SK-N-SH (cell line): Measurements from ENCODE around the gene MVD. TPM values are rescaled to one million over a fixed set of nuclear protein-coding genes. Genes with fewer than 3 reads are reported as not detected.

ENCODE experiments used
- CTCF ChIA-PET: fragments of 300-600, 350-600 bp; formaldehyde crosslinking; extraction: SDS; loops from one replicate; lab custom pipeline; 2021; lab: Yijun Ruan, JAX
- POLR2A ChIA-PET: fragments of 350-600 bp; sonication (Branson Sonifier 250); formaldehyde crosslinking; extraction: SDS; loops from one replicate; lab custom pipeline; 2020; ENCODE audit warnings: antibody characterized with exemption, inconsistent platforms; lab: Yijun Ruan, JAX
- DNase-seq: peaks from one replicate; pipeline ENCODE4 v3.0.0; 2012
- H2AFZ ChIP-seq: fragments of 200-600 bp; sonication (generic); 2 replicates; pipeline ENCODE4 v1.8.1; 2016; ENCODE audit warnings: antibody characterized with exemption, mild to moderate bottlenecking, low read depth
- H3F3A ChIP-seq: fragments of 200-600 bp; sonication (generic); replicated peaks from 2 replicates; pipeline ENCODE3; 2016; ENCODE audit warnings: antibody characterized with exemption, mild to moderate bottlenecking; ENCODE audit not compliant: insufficient read depth
- H3K27ac ChIP-seq, 2 experiments: fragments of 200-500 bp in 1 of 2; fragments of 200-600 bp in 1 of 2; sonication (Bioruptor generic) in 1 of 2; sonication (generic), shearing (Covaris generic) in 1 of 2; 2 replicates each; pipeline versions ENCODE4 v1.5.1 to v1.6.1; 2014 to 2016; ENCODE audit warnings: low read depth in 2 of 2, inconsistent platforms in 1 of 2, low read length in 1 of 2, mild to moderate bottlenecking in 1 of 2, mixed read lengths in 1 of 2
- H3K27me3 ChIP-seq: fragments of 200-600 bp; sonication (generic), shearing (Covaris generic); 2 replicates; pipeline ENCODE4 v1.6.1; 2016; ENCODE audit warnings: mixed run types; ENCODE audit not compliant: insufficient read depth
- H3K36me3 ChIP-seq, 2 experiments: fragments of 200-500 bp in 1 of 2; fragments of 200-600 bp in 1 of 2; sonication (Bioruptor generic) in 1 of 2; sonication (generic) in 1 of 2; replicated peaks in 1 of 2; 2 replicates each; pipeline versions ENCODE3 to v1.5.1; 2014 to 2016; ENCODE audit warnings: low read length in 1 of 2, mild to moderate bottlenecking in 1 of 2; ENCODE audit not compliant: insufficient read depth in 2 of 2, control insufficient read depth in 1 of 2
- H3K4me1 ChIP-seq, 2 experiments: fragments of 200-500 bp in 1 of 2; fragments of 200-600 bp in 1 of 2; sonication (Bioruptor generic) in 1 of 2; sonication (generic), shearing (Covaris generic) in 1 of 2; 2 replicates each; pipeline versions ENCODE4 v1.5.1 to v1.6.1; 2014 to 2016; ENCODE audit warnings: low read depth in 1 of 2, low read length in 1 of 2, mixed run types in 1 of 2; ENCODE audit not compliant: insufficient read depth in 2 of 2, control insufficient read depth in 1 of 2
- H3K4me2 ChIP-seq: fragments of 200-600 bp; sonication (generic), shearing (Covaris generic); 2 replicates; pipeline ENCODE4 v1.6.1; 2017; ENCODE audit warnings: mixed run types
- H3K4me3 ChIP-seq, 2 experiments: fragments of 200-500 bp in 1 of 2; fragments of 200-600 bp in 1 of 2; sonication (Bioruptor generic) in 1 of 2; sonication (generic), shearing (Covaris generic) in 1 of 2; 2 replicates each; pipeline versions ENCODE4 v1.5.1 to v1.8.1; 2014 to 2016; ENCODE audit warnings: low read depth in 2 of 2, inconsistent platforms in 1 of 2, low read length in 1 of 2, mild to moderate bottlenecking in 1 of 2, mixed read lengths in 1 of 2, moderate library complexity in 1 of 2
- H3K79me2 ChIP-seq: fragments of 200-600 bp; sonication (generic); 2 replicates; pipeline ENCODE4 v1.8.1; 2017; ENCODE audit warnings: mild to moderate bottlenecking; ENCODE audit not compliant: insufficient read depth
- H3K9ac ChIP-seq: fragments of 200-600 bp; sonication (generic); 2 replicates; pipeline ENCODE4 v1.6.1; 2017; ENCODE audit warnings: mixed run types
- H3K9me2 ChIP-seq: fragments of 200-600 bp; sonication (generic); 2 replicates; pipeline ENCODE4 v1.6.1; 2017; ENCODE audit warnings: mixed run types
- H3K9me3 ChIP-seq: fragments of 200-600 bp; sonication (generic); 2 replicates; pipeline ENCODE4 v1.6.1; 2017; ENCODE audit warnings: mixed run types, mild to moderate bottlenecking, moderate library complexity
- H4K20me1 ChIP-seq: fragments of 200-600 bp; sonication (generic); 2 replicates; pipeline ENCODE4 v1.6.1; 2017; ENCODE audit warnings: mild to moderate bottlenecking, mixed run types; ENCODE audit not compliant: insufficient read depth
- EZH2phosphoT487 ChIP-seq: fragments of 200-600 bp; sonication (generic); IDR thresholded peaks from 2 replicates; pipeline ENCODE4 v1.6.1; 2017; ENCODE audit warnings: low read depth, mixed run types, mild to moderate bottlenecking, antibody characterized with exemption, moderate library complexity, borderline replicate concordance
- FOSL2 ChIP-seq: IDR thresholded peaks from 2 replicates; pipeline ENCODE4 v1.4.0; 2012; ENCODE audit warnings: low read depth, mild to moderate bottlenecking, moderate library complexity, borderline replicate concordance
- GABPA ChIP-seq: IDR thresholded peaks from 2 replicates; pipeline ENCODE4 v1.4.0; 2012; ENCODE audit warnings: low read depth, mild to moderate bottlenecking
- JUND ChIP-seq: IDR thresholded peaks from 2 replicates; pipeline ENCODE4 v1.4.0; 2012
- MXI1 ChIP-seq: IDR thresholded peaks from 2 replicates; pipeline ENCODE4 v1.6.1; 2012; ENCODE audit warnings: mild to moderate bottlenecking, low read depth, low read length, improper control_type of control experiment
- NRF1 ChIP-seq: IDR thresholded peaks from 2 replicates; pipeline ENCODE4 v1.6.1; 2012; ENCODE audit warnings: low read depth, mild to moderate bottlenecking, low read length
- RAD21 ChIP-seq: IDR thresholded peaks from 2 replicates; pipeline ENCODE4 v1.6.1; 2012; ENCODE audit warnings: mild to moderate bottlenecking, low read length
- RCOR1 ChIP-seq: fragments of 150-350 bp; IDR thresholded peaks from 2 replicates; pipeline ENCODE4 v1.6.1; 2017; ENCODE audit warnings: antibody characterized with exemption, low read length
- WGBS: methylation state at CpG from one replicate; pipeline ENCODE4 v1.1.6; 2017; ENCODE audit warnings: low lambda C conversion rate; 5-methylcytosine and 5-hydroxymethylcytosine counted together
- polyA plus RNA-seq, 3 experiments: library from polyadenylated mRNA; depleted of rRNA; stranded (reverse); fragments of >200 nt; gene quantifications; 2 replicates each; pipeline ENCODE4 v1.2.3, GENCODE V29; 2012
- TF ChIP-seq, protein P1 (sequence below): IDR thresholded peaks from 2 replicates; pipeline ENCODE4 v1.4.0; 2012; ENCODE audit warnings: low read depth, borderline replicate concordance
- TF ChIP-seq, protein P2 (sequence below): IDR thresholded peaks from 2 replicates; pipeline ENCODE4 v1.4.0; 2012; ENCODE audit warnings: low read depth
- TF ChIP-seq, protein P3 (sequence below): IDR thresholded peaks from 2 replicates; pipeline ENCODE4 v1.6.1; 2012; ENCODE audit warnings: mild to moderate bottlenecking, low read depth, low read length, moderate library complexity
- TF ChIP-seq, protein P4 (sequence below): fragments of 200-600 bp; sonication (generic); IDR thresholded peaks from 2 replicates; pipeline ENCODE4 v1.6.1; 2017; ENCODE audit warnings: antibody characterized with exemption, mild to moderate bottlenecking, moderate library complexity
- TF ChIP-seq, protein P5 (sequence below): fragments of 150-350 bp; IDR thresholded peaks from 2 replicates; pipeline ENCODE4 v1.6.1; 2016; ENCODE audit warnings: mild to moderate bottlenecking, low read depth, low read length

The MVD gene
- polyA plus RNA-seq, 1 of the 3 experiments (the other 2 are of a cell fraction) = 15.7 TPM

DNA sequence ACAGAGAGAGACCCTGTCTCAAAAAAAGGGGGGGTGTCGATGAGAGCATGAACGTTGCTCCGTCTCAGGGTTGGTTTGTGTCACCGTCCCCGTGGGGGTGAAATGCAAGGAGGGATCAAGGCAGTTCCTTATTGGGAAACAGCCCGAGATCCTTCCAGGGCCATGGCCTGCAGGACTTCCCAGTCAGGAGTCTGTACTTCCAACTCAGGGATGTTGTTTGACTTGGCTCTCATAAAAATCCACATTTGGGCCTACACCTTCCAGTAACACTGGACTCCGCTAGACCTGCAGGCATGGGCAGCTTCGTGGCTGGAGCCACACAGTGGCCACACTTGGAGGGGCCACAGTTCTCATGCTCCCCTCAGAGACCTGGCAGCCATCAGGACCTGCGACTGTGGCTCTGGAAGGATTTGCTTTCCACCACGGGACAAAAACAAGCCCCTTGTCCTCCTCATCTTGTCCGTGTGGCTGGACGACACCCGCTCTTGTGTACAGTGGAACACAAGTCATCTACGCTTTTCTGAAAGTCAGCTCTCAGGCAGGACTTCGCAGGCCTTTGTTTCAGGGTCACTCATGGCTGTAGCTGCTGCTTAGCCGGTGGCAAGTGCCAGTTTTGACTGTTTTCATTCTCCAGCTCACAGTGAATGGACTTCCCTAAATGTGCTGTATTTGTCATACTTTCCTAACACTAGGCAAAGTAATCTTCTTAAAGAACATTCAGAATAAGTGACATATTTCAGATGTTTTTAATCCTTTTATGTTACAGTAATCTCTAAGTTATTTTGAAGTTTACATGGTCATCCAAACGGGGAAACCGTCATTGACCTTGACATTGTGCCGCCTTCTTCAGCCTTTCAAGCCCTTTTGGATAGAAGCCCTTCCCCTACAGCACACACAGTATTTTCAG, 48.7 kb downstream of the MVD start:
- ChIA-PET POLR2A (no interaction called here), CTCF (no interaction called here)
- Histone ChIP-seq H4K20me1 (peaks cover 8% of the 10 kb centered on the region), H3K9me2 (no peaks in the 10 kb centered on the region), H3K4me3 (no peak overlapping the region), H3F3A (no peaks in the 10 kb centered on the region), H3K27me3 (no peaks in the 10 kb centered on the region), H2AFZ (no peak overlapping the region), H3K79me2 (peaks cover 22% of the 10 kb centered on the region; the same call in 1 of the 2 replicates), H3K9ac (no peak overlapping the region), H3K36me3 (peaks cover 11 to 44% of the 10 kb centered on the region in 2 experiments), H3K4me1 (no peaks in the 10 kb centered on the region), H3K27ac (no peak overlapping the region), H3K4me2 (no peak overlapping the region), H3K9me3 (no peaks in the 10 kb centered on the region)
- DNase-seq = no peak
- TF ChIP-seq JUND = no peak
- TF ChIP-seq, protein P1, sequence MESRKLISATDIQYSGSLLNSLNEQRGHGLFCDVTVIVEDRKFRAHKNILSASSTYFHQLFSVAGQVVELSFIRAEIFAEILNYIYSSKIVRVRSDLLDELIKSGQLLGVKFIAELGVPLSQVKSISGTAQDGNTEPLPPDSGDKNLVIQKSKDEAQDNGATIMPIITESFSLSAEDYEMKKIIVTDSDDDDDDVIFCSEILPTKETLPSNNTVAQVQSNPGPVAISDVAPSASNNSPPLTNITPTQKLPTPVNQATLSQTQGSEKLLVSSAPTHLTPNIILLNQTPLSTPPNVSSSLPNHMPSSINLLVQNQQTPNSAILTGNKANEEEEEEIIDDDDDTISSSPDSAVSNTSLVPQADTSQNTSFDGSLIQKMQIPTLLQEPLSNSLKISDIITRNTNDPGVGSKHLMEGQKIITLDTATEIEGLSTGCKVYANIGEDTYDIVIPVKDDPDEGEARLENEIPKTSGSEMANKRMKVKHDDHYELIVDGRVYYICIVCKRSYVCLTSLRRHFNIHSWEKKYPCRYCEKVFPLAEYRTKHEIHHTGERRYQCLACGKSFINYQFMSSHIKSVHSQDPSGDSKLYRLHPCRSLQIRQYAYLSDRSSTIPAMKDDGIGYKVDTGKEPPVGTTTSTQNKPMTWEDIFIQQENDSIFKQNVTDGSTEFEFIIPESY = no peak
- no peak for TF ChIP-seq GABPA
- TF ChIP-seq NRF1 = no peak
- WGBS = 97% methylated on average over 17 of the region's 19 CpGs

DNA sequence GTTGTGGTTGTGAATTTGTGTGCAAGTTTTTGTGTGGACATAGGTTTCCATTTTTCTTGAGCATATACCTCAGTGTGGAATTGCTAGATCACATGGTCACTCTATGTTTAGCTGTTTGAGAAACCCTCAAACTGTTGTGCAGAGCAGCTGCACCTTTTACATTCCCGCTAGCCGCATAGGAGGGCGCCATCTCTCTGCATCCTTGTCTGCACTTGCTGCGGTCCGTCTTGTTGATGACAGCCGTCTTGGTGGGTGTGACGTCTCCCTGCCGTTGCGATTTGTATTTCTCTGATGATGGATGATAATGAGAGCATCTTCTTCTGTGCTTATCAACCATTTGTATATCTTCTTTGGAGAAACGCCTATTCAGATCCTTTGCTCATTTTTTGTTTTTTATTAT, 49.6 kb downstream of the MVD start:
- H3K9me2 ChIP-seq = no peaks in the 10 kb centered on the region
- no peak overlapping the region for H3K4me3 ChIP-seq
- H2AFZ ChIP-seq = no peak overlapping the region
- no peak for DNase-seq
- H3F3A ChIP-seq = no peaks in the 10 kb centered on the region
- ChIA-PET POLR2A (no interaction called here), CTCF (interaction anchor here (1.3 kb wide), 1 partner anchor 19 kb away, joined by 3 read pairs; no protein-coding TSS in a partner anchor)
- H3K9ac ChIP-seq = no peak overlapping the region
- H3K36me3 ChIP-seq = peaks cover 12 to 47% of the 10 kb centered on the region in 2 experiments
- H3K4me1 ChIP-seq = no peaks in the 10 kb centered on the region
- peaks cover 22% of the 10 kb centered on the region; the same call in 1 of the 2 replicates for H3K79me2 ChIP-seq
- 95% methylated on average over 10 of the region's 10 CpGs for WGBS
- H3K27me3 ChIP-seq = no peaks in the 10 kb centered on the region
- H3K4me2 ChIP-seq = no peak overlapping the region
- H3K9me3 ChIP-seq = no peaks in the 10 kb centered on the region
- H4K20me1 ChIP-seq = peaks cover 8% of the 10 kb centered on the region
- H3K27ac ChIP-seq = no peak overlapping the region
- TF ChIP-seq EZH2phosphoT487 (no peak), JUND (no peak), RAD21 (no peak), RCOR1 (no peak), FOSL2 (no peak), MXI1 (no peak)
- TF ChIP-seq, protein P1 = no peak
- TF ChIP-seq, protein P2, sequence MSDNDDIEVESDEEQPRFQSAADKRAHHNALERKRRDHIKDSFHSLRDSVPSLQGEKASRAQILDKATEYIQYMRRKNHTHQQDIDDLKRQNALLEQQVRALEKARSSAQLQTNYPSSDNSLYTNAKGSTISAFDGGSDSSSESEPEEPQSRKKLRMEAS = no peak
- TF ChIP-seq, protein P3, sequence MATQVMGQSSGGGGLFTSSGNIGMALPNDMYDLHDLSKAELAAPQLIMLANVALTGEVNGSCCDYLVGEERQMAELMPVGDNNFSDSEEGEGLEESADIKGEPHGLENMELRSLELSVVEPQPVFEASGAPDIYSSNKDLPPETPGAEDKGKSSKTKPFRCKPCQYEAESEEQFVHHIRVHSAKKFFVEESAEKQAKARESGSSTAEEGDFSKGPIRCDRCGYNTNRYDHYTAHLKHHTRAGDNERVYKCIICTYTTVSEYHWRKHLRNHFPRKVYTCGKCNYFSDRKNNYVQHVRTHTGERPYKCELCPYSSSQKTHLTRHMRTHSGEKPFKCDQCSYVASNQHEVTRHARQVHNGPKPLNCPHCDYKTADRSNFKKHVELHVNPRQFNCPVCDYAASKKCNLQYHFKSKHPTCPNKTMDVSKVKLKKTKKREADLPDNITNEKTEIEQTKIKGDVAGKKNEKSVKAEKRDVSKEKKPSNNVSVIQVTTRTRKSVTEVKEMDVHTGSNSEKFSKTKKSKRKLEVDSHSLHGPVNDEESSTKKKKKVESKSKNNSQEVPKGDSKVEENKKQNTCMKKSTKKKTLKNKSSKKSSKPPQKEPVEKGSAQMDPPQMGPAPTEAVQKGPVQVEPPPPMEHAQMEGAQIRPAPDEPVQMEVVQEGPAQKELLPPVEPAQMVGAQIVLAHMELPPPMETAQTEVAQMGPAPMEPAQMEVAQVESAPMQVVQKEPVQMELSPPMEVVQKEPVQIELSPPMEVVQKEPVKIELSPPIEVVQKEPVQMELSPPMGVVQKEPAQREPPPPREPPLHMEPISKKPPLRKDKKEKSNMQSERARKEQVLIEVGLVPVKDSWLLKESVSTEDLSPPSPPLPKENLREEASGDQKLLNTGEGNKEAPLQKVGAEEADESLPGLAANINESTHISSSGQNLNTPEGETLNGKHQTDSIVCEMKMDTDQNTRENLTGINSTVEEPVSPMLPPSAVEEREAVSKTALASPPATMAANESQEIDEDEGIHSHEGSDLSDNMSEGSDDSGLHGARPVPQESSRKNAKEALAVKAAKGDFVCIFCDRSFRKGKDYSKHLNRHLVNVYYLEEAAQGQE = no peak
- TF ChIP-seq, protein P4, sequence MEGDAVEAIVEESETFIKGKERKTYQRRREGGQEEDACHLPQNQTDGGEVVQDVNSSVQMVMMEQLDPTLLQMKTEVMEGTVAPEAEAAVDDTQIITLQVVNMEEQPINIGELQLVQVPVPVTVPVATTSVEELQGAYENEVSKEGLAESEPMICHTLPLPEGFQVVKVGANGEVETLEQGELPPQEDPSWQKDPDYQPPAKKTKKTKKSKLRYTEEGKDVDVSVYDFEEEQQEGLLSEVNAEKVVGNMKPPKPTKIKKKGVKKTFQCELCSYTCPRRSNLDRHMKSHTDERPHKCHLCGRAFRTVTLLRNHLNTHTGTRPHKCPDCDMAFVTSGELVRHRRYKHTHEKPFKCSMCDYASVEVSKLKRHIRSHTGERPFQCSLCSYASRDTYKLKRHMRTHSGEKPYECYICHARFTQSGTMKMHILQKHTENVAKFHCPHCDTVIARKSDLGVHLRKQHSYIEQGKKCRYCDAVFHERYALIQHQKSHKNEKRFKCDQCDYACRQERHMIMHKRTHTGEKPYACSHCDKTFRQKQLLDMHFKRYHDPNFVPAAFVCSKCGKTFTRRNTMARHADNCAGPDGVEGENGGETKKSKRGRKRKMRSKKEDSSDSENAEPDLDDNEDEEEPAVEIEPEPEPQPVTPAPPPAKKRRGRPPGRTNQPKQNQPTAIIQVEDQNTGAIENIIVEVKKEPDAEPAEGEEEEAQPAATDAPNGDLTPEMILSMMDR = no peak
- TF ChIP-seq, protein P5, sequence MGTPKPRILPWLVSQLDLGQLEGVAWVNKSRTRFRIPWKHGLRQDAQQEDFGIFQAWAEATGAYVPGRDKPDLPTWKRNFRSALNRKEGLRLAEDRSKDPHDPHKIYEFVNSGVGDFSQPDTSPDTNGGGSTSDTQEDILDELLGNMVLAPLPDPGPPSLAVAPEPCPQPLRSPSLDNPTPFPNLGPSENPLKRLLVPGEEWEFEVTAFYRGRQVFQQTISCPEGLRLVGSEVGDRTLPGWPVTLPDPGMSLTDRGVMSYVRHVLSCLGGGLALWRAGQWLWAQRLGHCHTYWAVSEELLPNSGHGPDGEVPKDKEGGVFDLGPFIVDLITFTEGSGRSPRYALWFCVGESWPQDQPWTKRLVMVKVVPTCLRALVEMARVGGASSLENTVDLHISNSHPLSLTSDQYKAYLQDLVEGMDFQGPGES = no peak
